Dermis microvascular lymphatic vessel endothelial cell (primary cell): ENCODE results near the gene LCMT1. TPM values are rescaled to one million over a fixed set of nuclear protein-coding genes. Genes with fewer than 3 reads are reported as not detected.
"Not testable (repeated sequence)": the region's sequence is repeated elsewhere in the genome, so short reads cannot be mapped to it uniquely, and the experiment has no call there.

ENCODE experiments used
- DNase-seq, 2 donors: peaks; one replicate each; pipeline versions ENCODE4 v3.0.0 to v3.0.0-alpha.2; 2010; ENCODE audit warnings: low read depth in 2 of 2
- total RNA-seq: library from RNA; depleted of rRNA; stranded (reverse); fragments of >200 nt; gene quantifications from 2 replicates; pipeline ENCODE4 v1.2.1, GENCODE V29; 2014

The LCMT1 gene
- total RNA-seq, 1 donor from 2014 or later: 22.5 TPM

GRCh38 chr16:25094596-25094995, 16.9 kb upstream of the LCMT1 start:
- no peak for DNase-seq

- no peak for DNase-seq
Measured at GRCh38 chr16:25095636-25096035, 15.9 kb upstream of the LCMT1 start.

- DNase-seq: no peak
Measured at GRCh38 chr16:25097276-25097975, 14.1 kb upstream of the LCMT1 start.

GRCh38 chr16:25100511-25100910, 11.0 kb upstream of the LCMT1 start:
- no peak for DNase-seq

GRCh38 chr16:25106567-25107465, 4.7 kb upstream of the LCMT1 start:
- DNase-seq: peak; percentile 77 to 89

GRCh38 chr16:25107466-25107792, 4.1 kb upstream of the LCMT1 start:
- DNase-seq: no peak

- no peak for DNase-seq
Measured at GRCh38 chr16:25108054-25108453, 3.5 kb upstream of the LCMT1 start.

- peak; percentile 77 to 94 for DNase-seq
Measured at GRCh38 chr16:25109643-25110042, 1.9 kb upstream of the LCMT1 start.

- no peak for DNase-seq
Measured at GRCh38 chr16:25110387-25110947, 1.1 kb upstream of the LCMT1 start.

GRCh38 chr16:25114121-25114520, 2.6 kb downstream of the LCMT1 start:
- no peak for DNase-seq

GRCh38 chr16:25118851-25119578, 7.5 kb downstream of the LCMT1 start:
- DNase-seq: no peak

- no peak for DNase-seq
Measured at GRCh38 chr16:25121824-25122600, 10.5 kb downstream of the LCMT1 start.

- no peak for DNase-seq
Measured at GRCh38 chr16:25124503-25124902, 13.0 kb downstream of the LCMT1 start.

GRCh38 chr16:25126086-25126666, 14.6 kb downstream of the LCMT1 start:
- not testable (repeated sequence) for DNase-seq

- peak in 1 of 2 donors; percentile 71 for DNase-seq
Measured at GRCh38 chr16:25126820-25127232, 15.3 kb downstream of the LCMT1 start.

- not testable (repeated sequence) for DNase-seq
Measured at GRCh38 chr16:25132751-25133150, 21.2 kb downstream of the LCMT1 start.

- peak in 1 of 2 donors; percentile 70 for DNase-seq
Measured at GRCh38 chr16:25134166-25134700, 22.7 kb downstream of the LCMT1 start.

GRCh38 chr16:25135254-25135878, 23.8 kb downstream of the LCMT1 start:
- peak in 1 of 2 donors; percentile 9 for DNase-seq

- no peak for DNase-seq
Measured at GRCh38 chr16:25138130-25138529, 26.6 kb downstream of the LCMT1 start.

- no peak for DNase-seq
Measured at GRCh38 chr16:25140459-25140858, 28.9 kb downstream of the LCMT1 start.
